ACC112 (cell line): ENCODE measurements around the gene CCDC192.
"Not testable (repeated sequence)": the region's sequence is repeated elsewhere in the genome, so short reads cannot be mapped to it uniquely, and the experiment has no call there.

Experiments
- H2AFZ ChIP-seq: fragments of 200-600 bp; sonication (generic); one replicate; pipeline ENCODE4 v1.6.0; 2017; ENCODE audit warnings: antibody characterized with exemption, low read length; ENCODE audit not compliant: unreplicated experiment
- H3K27ac ChIP-seq: fragments of 200-600 bp; sonication (generic); 2 replicates; pipeline ENCODE4 v1.5.1; 2014; ENCODE audit warnings: low read depth, mild to moderate bottlenecking, antibody characterized with exemption, low read length, moderate library complexity
- H3K27me3 ChIP-seq: fragments of 200-600 bp; sonication (generic); 2 replicates; pipeline ENCODE4 v1.6.1; 2014; ENCODE audit warnings: mild to moderate bottlenecking, antibody characterized with exemption, low read length, moderate library complexity, mixed read lengths; ENCODE audit not compliant: insufficient read depth
- H3K36me3 ChIP-seq: fragments of 200-600 bp; sonication (generic); 2 replicates; pipeline ENCODE4 v1.6.1; 2016; ENCODE audit warnings: mild to moderate bottlenecking, antibody characterized with exemption, low read length, moderate library complexity, mixed read lengths; ENCODE audit not compliant: insufficient read depth
- H3K4me1 ChIP-seq: fragments of 200-600 bp; sonication (generic); one replicate; pipeline ENCODE4 v1.6.1; 2016; ENCODE audit warnings: low read length, mixed read lengths; ENCODE audit not compliant: insufficient read depth, unreplicated experiment, control insufficient read depth
- H3K4me3 ChIP-seq: fragments of 200-600 bp; sonication (generic); 2 replicates; pipeline ENCODE4 v1.5.1; 2014; ENCODE audit warnings: mild to moderate bottlenecking, low read depth, low read length
- H3K79me2 ChIP-seq: fragments of 200-600 bp; sonication (generic); one replicate; pipeline ENCODE4 v1.6.0; 2016; ENCODE audit warnings: low read length; ENCODE audit not compliant: control insufficient read depth, unreplicated experiment, insufficient read depth

CCDC192 gene

GRCh38 chr5:127762412-127762811 lies 59.2 kb downstream of the CCDC192 start:
- Histone ChIP-seq H3K79me2 (no peaks in the 10 kb centered on the region), H3K27ac (no peak overlapping the region), H3K27me3 (no peaks in the 10 kb centered on the region), H3K36me3 (no peaks in the 10 kb centered on the region), H2AFZ (no peak overlapping the region), H3K4me1 (peaks cover 7% of the 10 kb centered on the region), H3K4me3 (no peak overlapping the region)

DNA sequence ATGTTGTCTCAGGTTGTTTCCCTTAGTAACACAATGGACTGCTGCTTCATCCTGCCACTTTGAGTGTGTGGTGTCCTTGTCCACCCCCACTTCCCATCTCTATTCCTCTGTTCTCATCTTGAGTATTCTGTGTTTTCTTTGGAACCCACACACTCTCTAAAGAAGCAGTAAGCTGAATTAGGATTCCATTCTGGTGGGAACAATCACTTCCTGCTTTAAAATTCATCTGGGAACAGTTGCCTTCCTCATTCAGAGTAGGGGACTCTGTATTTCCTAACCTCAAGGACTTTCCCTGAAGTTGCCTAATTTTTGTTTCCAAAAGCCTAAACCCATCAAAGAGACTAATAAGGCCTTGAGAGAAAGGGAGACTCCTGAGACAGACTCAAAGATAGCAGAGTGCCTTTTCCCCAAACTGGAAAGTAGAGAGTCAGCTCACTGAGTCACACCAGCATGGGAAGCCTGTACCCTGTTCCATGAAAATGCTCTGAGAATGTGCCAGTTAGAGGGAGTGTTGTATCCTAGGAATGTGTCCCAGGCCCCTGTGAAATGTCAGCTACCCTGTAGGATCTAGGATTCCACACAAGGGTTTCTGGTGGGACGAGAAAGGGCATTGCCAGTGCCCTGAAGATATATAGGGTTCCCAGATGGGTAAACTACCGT lies 63.6 kb downstream of the CCDC192 start:
- H2AFZ ChIP-seq, result no peak overlapping the region
- H3K36me3 ChIP-seq, result no peaks in the 10 kb centered on the region
- no peaks in the 10 kb centered on the region for H3K79me2 ChIP-seq
- no peak overlapping the region for H3K4me3 ChIP-seq
- H3K4me1 ChIP-seq, result peaks cover 7% of the 10 kb centered on the region
- no peaks in the 10 kb centered on the region for H3K27me3 ChIP-seq
- H3K27ac ChIP-seq, result peak overlapping the region; percentile 52

GRCh38 chr5:127769386-127769785 lies 66.2 kb downstream of the CCDC192 start:
- no peaks in the 10 kb centered on the region for H3K27me3 ChIP-seq
- no peaks in the 10 kb centered on the region for H3K36me3 ChIP-seq
- no peak overlapping the region for H3K27ac ChIP-seq
- H3K4me3 ChIP-seq, result no peak overlapping the region
- H2AFZ ChIP-seq, result no peak overlapping the region
- peaks cover 7% of the 10 kb centered on the region for H3K4me1 ChIP-seq
- H3K79me2 ChIP-seq, result no peaks in the 10 kb centered on the region

- Histone ChIP-seq H3K36me3 (no peaks in the 10 kb centered on the region), H3K4me3 (no peak overlapping the region), H3K4me1 (peaks cover 7% of the 10 kb centered on the region), H3K79me2 (no peaks in the 10 kb centered on the region), H3K27me3 (no peaks in the 10 kb centered on the region), H3K27ac (no peak overlapping the region), H2AFZ (no peak overlapping the region)
Observed at GRCh38 chr5:127770272-127770671, 67.1 kb downstream of the CCDC192 start.

GRCh38 chr5:127772531-127772930 lies 69.3 kb downstream of the CCDC192 start:
- H3K4me1 ChIP-seq, result no peaks in the 10 kb centered on the region
- H2AFZ ChIP-seq, result no peak overlapping the region
- H3K27me3 ChIP-seq, result no peaks in the 10 kb centered on the region
- no peaks in the 10 kb centered on the region for H3K36me3 ChIP-seq
- H3K4me3 ChIP-seq, result no peak overlapping the region
- H3K27ac ChIP-seq, result no peak overlapping the region
- no peaks in the 10 kb centered on the region for H3K79me2 ChIP-seq

DNA sequence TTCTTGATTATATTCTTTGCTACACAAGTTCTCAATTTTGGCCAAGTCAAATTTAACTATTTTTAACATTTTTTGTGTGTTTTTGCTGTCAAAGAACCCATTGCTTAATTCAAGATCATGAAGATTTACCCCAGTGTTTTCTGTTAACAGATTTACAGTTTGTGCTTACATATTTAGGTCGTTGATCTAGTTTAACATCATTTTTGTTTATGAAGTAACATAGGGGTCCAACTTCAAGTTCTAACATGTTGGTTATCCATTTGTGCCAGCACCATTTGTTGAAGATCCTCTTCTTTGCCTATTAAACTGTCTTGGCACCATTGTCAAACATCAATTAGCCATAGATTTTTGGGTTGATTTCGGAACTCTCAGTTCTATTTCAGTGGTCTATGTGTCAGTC lies 71.0 kb downstream of the CCDC192 start:
- no peak overlapping the region for H3K27ac ChIP-seq
- no peaks in the 10 kb centered on the region for H3K36me3 ChIP-seq
- H3K79me2 ChIP-seq, result no peaks in the 10 kb centered on the region
- H3K4me3 ChIP-seq, result no peak overlapping the region
- H3K27me3 ChIP-seq, result no peaks in the 10 kb centered on the region
- no peak overlapping the region for H2AFZ ChIP-seq
- H3K4me1 ChIP-seq, result no peaks in the 10 kb centered on the region

DNA sequence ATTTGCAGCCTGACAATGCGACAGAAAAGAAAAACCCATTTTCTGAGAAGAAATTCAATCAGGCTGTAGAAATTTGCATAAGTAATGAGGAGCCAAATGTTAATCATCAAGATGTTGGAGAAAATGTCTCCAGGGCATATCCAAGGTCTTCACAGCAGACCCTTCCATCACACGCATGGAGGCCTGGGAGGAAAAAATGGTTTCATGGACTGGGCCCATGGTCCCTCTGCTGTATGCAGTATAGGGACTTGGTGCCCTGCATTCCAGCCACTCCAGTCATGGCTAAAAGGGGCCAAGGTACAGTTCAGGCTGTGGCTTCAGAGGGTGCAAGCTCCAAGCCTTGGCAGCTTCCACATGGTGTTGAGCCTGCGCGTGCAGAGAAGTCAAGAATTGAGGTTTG lies 73.3 kb downstream of the CCDC192 start:
- no peak overlapping the region for H3K4me3 ChIP-seq
- H2AFZ ChIP-seq, result no peak overlapping the region
- H3K27ac ChIP-seq, result no peak overlapping the region
- no peaks in the 10 kb centered on the region for H3K36me3 ChIP-seq
- H3K27me3 ChIP-seq, result no peaks in the 10 kb centered on the region
- no peaks in the 10 kb centered on the region for H3K79me2 ChIP-seq
- no peaks in the 10 kb centered on the region for H3K4me1 ChIP-seq

GRCh38 chr5:127777957-127778356 lies 74.8 kb downstream of the CCDC192 start:
- H2AFZ ChIP-seq, result no peak overlapping the region
- H3K4me1 ChIP-seq, result no peaks in the 10 kb centered on the region
- H3K36me3 ChIP-seq, result no peaks in the 10 kb centered on the region
- H3K4me3 ChIP-seq, result no peak overlapping the region
- H3K27me3 ChIP-seq, result no peaks in the 10 kb centered on the region
- no peak overlapping the region for H3K27ac ChIP-seq
- H3K79me2 ChIP-seq, result no peaks in the 10 kb centered on the region

DNA sequence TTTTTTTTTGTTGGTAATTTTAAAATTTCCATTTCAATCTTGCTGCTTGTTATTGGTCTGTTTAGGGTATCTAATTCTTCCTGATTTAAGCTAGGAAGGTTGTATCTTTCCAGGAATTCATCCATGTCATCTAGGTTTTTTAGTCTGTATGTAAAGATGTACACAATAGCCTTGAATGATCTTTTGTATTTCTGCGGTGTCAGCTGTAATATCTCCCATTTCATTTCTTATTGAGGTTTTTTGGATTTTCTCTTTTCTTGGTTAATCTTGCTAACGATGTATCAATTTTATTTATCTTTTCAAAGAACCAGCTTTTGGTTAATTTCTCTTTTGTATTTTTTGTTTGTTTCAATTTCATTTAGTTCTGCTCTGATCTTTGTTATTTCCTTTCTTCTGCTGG lies 79.3 kb downstream of the CCDC192 start:
- H3K36me3 ChIP-seq, H3K79me2 ChIP-seq: not testable (repeated sequence)

DNA sequence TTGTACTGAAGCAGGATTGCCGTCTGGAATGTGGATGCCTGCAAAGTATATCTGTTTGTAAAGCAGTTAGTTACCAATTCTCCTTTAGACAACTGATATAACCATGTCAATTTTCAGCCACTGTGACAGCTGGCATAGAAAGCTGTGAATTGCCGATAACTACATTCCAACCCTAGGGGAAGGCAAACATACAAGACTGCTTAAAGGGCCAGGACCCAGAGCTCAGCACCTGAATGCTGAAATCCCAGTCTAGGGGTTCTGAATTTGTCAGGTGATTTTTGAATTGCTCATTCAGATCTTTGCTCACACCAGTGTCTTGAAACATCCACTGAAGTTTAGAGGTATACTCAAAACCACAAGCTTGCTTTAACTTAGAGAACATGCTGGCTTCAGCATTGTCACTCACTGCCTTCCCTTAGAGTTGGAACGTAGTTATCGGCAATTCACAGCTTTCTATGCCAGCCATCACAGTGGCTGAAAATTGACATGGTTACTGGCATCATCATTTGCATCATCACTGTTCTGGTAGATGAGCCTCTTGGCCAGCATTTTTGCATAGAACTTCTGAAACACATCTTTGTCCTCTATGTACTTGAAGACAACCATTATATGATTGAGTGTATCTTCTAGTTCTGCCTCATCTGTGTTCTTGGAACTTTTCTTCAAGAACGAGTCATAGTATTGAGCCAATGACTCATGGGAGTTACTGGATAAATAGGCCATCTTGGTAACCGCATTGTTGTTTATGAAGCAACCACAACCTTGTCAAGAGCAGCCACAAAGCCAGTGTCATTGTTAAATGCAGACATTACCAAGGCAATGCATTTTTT lies 82.1 kb downstream of the CCDC192 start:
- Histone ChIP-seq H2AFZ (no peak overlapping the region), H3K79me2 (no peaks in the 10 kb centered on the region), H3K4me1 (peaks cover 15% of the 10 kb centered on the region), H3K36me3 (no peaks in the 10 kb centered on the region), H3K27ac (0 out of 2 replicates have a peak overlapping the region, but pooled peaks have one; percentile 18), H3K4me3 (no peak overlapping the region; the same call in 1 of the 2 replicates), H3K27me3 (no peaks in the 10 kb centered on the region)

More for the DNA sequence above, 79.3 kb downstream of the CCDC192 start:
- H3K27me3 ChIP-seq, H3K4me3 ChIP-seq, H2AFZ ChIP-seq, H3K27ac ChIP-seq: not testable (repeated sequence)
- peaks cover 15% of the 10 kb centered on the region for H3K4me1 ChIP-seq

DNA sequence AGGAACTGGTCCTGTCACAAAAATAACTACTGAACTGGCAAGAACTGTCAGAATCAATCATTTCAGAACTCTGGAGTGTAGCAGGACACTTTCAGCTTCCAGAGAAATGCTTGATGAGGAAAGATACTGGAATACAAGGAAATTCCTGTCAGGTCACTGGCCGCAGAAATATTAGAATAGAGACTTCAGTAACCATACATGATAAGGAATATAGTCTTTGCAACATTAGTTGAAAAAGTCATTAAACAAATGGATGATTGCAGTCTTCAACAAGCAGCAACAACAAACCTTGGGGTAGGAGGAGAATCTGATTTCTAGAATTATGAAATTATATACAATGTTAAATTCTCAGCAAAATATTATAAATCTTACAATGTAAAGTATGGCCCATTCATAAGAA lies 88.2 kb downstream of the CCDC192 start:
- H3K4me3 ChIP-seq, result no peak overlapping the region
- no peaks in the 10 kb centered on the region for H3K27me3 ChIP-seq
- no peak overlapping the region for H2AFZ ChIP-seq
- H3K79me2 ChIP-seq, result no peaks in the 10 kb centered on the region
- H3K4me1 ChIP-seq, result peaks cover 1% of the 10 kb centered on the region
- H3K27ac ChIP-seq, result no peak overlapping the region
- H3K36me3 ChIP-seq, result no peaks in the 10 kb centered on the region
